Measurements from ENCODE around the gene TPH2.
A peak's percentile ranks its signal among the peaks of the same experiment; 100 is the strongest.

DNA sequence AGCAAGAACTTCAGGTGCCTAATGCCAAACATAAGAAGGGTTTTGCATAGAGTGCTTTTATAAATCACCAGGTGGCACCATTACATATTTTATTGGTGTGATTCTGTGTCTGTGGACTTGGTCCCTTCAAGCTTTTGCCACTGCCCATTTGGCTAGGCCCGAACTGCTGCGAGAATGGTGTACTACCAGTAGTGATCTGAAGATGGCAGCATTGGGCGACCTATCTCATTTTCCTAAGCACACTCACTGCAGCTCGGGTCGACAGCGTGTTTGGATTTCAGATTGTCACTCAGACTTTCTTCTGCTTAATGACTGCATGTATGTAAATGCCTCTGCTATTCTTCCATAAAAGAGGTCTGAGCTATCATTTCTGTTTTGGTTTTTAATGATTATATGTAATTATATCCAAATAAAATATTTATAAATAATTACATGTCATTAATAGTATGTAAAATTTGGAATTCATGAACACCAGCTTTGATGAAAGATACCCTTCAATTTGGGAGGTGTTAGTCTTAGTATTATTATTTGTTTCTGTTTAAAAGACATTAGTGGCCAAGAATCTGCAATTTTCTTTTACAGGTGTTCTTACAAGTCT lies 78.5 kb downstream of the TPH2 start:
- TF ChIP-seq, protein P1, sequence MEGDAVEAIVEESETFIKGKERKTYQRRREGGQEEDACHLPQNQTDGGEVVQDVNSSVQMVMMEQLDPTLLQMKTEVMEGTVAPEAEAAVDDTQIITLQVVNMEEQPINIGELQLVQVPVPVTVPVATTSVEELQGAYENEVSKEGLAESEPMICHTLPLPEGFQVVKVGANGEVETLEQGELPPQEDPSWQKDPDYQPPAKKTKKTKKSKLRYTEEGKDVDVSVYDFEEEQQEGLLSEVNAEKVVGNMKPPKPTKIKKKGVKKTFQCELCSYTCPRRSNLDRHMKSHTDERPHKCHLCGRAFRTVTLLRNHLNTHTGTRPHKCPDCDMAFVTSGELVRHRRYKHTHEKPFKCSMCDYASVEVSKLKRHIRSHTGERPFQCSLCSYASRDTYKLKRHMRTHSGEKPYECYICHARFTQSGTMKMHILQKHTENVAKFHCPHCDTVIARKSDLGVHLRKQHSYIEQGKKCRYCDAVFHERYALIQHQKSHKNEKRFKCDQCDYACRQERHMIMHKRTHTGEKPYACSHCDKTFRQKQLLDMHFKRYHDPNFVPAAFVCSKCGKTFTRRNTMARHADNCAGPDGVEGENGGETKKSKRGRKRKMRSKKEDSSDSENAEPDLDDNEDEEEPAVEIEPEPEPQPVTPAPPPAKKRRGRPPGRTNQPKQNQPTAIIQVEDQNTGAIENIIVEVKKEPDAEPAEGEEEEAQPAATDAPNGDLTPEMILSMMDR (IDR thresholded peaks at IDR 0.05; ENCODE audit: poor library complexity): peak; percentile 80
- TF ChIP-seq EZH2 (IDR thresholded peaks at IDR 0.05; ENCODE audit: borderline replicate concordance): no peak
